Prostate gland (tissue), 2 donors: Measurements from ENCODE around the gene RARS2.

ENCODE experiments used
- POLR2A ChIP-seq: fragments of 450-650 bp; IDR thresholded peaks from one replicate; pipeline ENCODE4 v1.6.1; 2016; ENCODE audit warnings: antibody characterized with exemption, mild to moderate bottlenecking
- TF ChIP-seq, protein P1 (sequence below), 4 experiments: fragments of 200-600 bp in 2 of 4; fragments of 450-650 bp in 2 of 4; sonication (generic) in 2 of 4; IDR thresholded peaks; 1 replicate in 3 of 4; 2 replicates in 1 of 4; pipeline ENCODE4 v1.5.1; 2016 to 2019; ENCODE audit warnings: antibody characterized with exemption in 4 of 4, mild to moderate bottlenecking in 2 of 4, moderate library complexity in 2 of 4

- TF ChIP-seq, protein P1, sequence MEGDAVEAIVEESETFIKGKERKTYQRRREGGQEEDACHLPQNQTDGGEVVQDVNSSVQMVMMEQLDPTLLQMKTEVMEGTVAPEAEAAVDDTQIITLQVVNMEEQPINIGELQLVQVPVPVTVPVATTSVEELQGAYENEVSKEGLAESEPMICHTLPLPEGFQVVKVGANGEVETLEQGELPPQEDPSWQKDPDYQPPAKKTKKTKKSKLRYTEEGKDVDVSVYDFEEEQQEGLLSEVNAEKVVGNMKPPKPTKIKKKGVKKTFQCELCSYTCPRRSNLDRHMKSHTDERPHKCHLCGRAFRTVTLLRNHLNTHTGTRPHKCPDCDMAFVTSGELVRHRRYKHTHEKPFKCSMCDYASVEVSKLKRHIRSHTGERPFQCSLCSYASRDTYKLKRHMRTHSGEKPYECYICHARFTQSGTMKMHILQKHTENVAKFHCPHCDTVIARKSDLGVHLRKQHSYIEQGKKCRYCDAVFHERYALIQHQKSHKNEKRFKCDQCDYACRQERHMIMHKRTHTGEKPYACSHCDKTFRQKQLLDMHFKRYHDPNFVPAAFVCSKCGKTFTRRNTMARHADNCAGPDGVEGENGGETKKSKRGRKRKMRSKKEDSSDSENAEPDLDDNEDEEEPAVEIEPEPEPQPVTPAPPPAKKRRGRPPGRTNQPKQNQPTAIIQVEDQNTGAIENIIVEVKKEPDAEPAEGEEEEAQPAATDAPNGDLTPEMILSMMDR (IDR thresholded peaks at IDR 0.05), result no peak
- no peak for TF ChIP-seq POLR2A
Measured at GRCh38 chr6:87628881-87629280, 39.1 kb upstream of the RARS2 start.
